HL-60 (cell line): ENCODE measurements around the gene LIPE.
A peak's percentile ranks its signal among the peaks of the same experiment; 100 is the strongest.

Experiments used
- DNase-seq, 2 experiments: peaks; one replicate each; pipeline ENCODE4 v3.0.0-alpha.2; 2010 to 2020; ENCODE audit warnings: low read depth in 1 of 2, low spot score in 1 of 2
- H3K27ac ChIP-seq: fragments of 250-450 bp; sonication (Bioruptor Pico); replicated peaks from 2 replicates; pipeline ENCODE4 v1.5.1; 2020; ENCODE audit warnings: mild to moderate bottlenecking, moderate library complexity
- H3K27me3 ChIP-seq: fragments of 250-450 bp; sonication (Bioruptor Pico); 2 replicates; pipeline ENCODE4 v1.5.1; 2021; ENCODE audit warnings: mild to moderate bottlenecking, moderate library complexity; ENCODE audit not compliant: insufficient read depth, poor library complexity, severe bottlenecking
- H3K4me3 ChIP-seq: replicated peaks from 2 replicates; pipeline ENCODE4 v1.5.1; 2011; ENCODE audit warnings: mild to moderate bottlenecking, control low read depth, low read length; ENCODE audit not compliant: insufficient read depth
- CTCF ChIP-seq: IDR thresholded peaks from one replicate; pipeline ENCODE4 v1.5.1; 2011; ENCODE audit warnings: low read length, control low read depth, inconsistent platforms; ENCODE audit not compliant: insufficient read depth
- GABPA ChIP-seq: IDR thresholded peaks from 2 replicates; pipeline ENCODE4 v1.6.1; 2012; ENCODE audit warnings: low read depth
- POLR2AphosphoS5 ChIP-seq: IDR thresholded peaks from 2 replicates; pipeline ENCODE4 v1.6.1; 2012; ENCODE audit warnings: low read depth
- REST ChIP-seq: IDR thresholded peaks from 2 replicates; pipeline ENCODE4 v1.6.1; 2012; ENCODE audit warnings: low read depth; ENCODE audit not compliant: insufficient replicate concordance
- SPI1 ChIP-seq: IDR thresholded peaks from 2 replicates; pipeline ENCODE4 v1.6.1; 2012; ENCODE audit warnings: low read depth, mild to moderate bottlenecking, borderline replicate concordance

The LIPE gene

GRCh38 chr19:42459926-42460325, 32.7 kb upstream of the LIPE start:
- TF ChIP-seq REST = no peak
- no peak for TF ChIP-seq CTCF
- TF ChIP-seq SPI1 = no peak
- no peak for TF ChIP-seq GABPA
- TF ChIP-seq POLR2AphosphoS5 = no peak
- Histone ChIP-seq H3K27me3 (no peaks in the 10 kb centered on the region), H3K4me3 (no peak overlapping the region), H3K27ac (no peak overlapping the region)
- DNase-seq = no peak

GRCh38 chr19:42455621-42456081, 28.5 kb upstream of the LIPE start:
- no peak overlapping the region for H3K27ac ChIP-seq
- peak in 1 of 2 experiments; percentile 29 for DNase-seq
- TF ChIP-seq GABPA = no peak
- no peak for TF ChIP-seq REST
- TF ChIP-seq POLR2AphosphoS5 = no peak
- no peak for TF ChIP-seq SPI1
- no peak for TF ChIP-seq CTCF
- H3K4me3 ChIP-seq = no peak overlapping the region
- no peaks in the 10 kb centered on the region for H3K27me3 ChIP-seq

GRCh38 chr19:42455086-42455485, 27.9 kb upstream of the LIPE start:
- TF ChIP-seq CTCF (no peak), POLR2AphosphoS5 (no peak), REST (no peak)
- H3K27ac ChIP-seq = no peak overlapping the region
- no peak overlapping the region for H3K4me3 ChIP-seq
- no peaks in the 10 kb centered on the region for H3K27me3 ChIP-seq
- DNase-seq = no peak
